MG63 (cell line): ENCODE results near the gene TCF7L1. TPM values are rescaled to one million over a fixed set of nuclear protein-coding genes. Genes with fewer than 3 reads are reported as not detected.

Experiments used
- DNase-seq: peaks from one replicate; pipeline ENCODE4 v3.0.0-alpha.2; 2020
- H3K27me3 ChIP-seq: fragments of 250-450 bp; sonication (Bioruptor Pico); 2 replicates; pipeline ENCODE4 v1.5.1; 2020; ENCODE audit warnings: mild to moderate bottlenecking, moderate library complexity
- H3K36me3 ChIP-seq: fragments of 250-450 bp; sonication (Bioruptor Pico); 2 replicates; pipeline ENCODE4 v1.5.1; 2020; ENCODE audit warnings: mild to moderate bottlenecking, moderate library complexity
- H3K4me3 ChIP-seq: fragments of 250-450 bp; sonication (Bioruptor Pico); 2 replicates; pipeline ENCODE4 v1.5.1; 2020; ENCODE audit warnings: mild to moderate bottlenecking, moderate library complexity
- H3K9me3 ChIP-seq: fragments of 250-450 bp; sonication (Bioruptor Pico); 2 replicates; pipeline ENCODE4 v1.5.1; 2020; ENCODE audit warnings: mild to moderate bottlenecking, moderate library complexity
- total RNA-seq: library from RNA; depleted of rRNA; stranded (reverse); fragments of >200 nt; shearing (Covaris generic); gene quantifications from 2 replicates; pipeline ENCODE4 v1.2.3, GENCODE V29; 2014; ENCODE audit warnings: low replicate concordance

TCF7L1 gene
- total RNA-seq, 1 experiment from 2014 or later, result 0.46 TPM

- peak; percentile 85 for DNase-seq
- no peaks in the 10 kb centered on the region for H3K27me3 ChIP-seq
- H3K36me3 ChIP-seq, result no peaks in the 10 kb centered on the region
- H3K9me3 ChIP-seq, result no peaks in the 10 kb centered on the region
- H3K4me3 ChIP-seq, result no peak overlapping the region
These were observed 115.7 kb downstream of the TCF7L1 start for GRCh38 chr2:85248773-85249509.

- DNase-seq, result no peak
- no peaks in the 10 kb centered on the region for H3K36me3 ChIP-seq
- H3K27me3 ChIP-seq, result no peaks in the 10 kb centered on the region
- H3K4me3 ChIP-seq, result no peak overlapping the region
- H3K9me3 ChIP-seq, result no peaks in the 10 kb centered on the region
These were observed 116.9 kb downstream of the TCF7L1 start for GRCh38 chr2:85250045-85250444.

- H3K9me3 ChIP-seq, result no peaks in the 10 kb centered on the region
- DNase-seq, result no peak
- no peaks in the 10 kb centered on the region for H3K27me3 ChIP-seq
- no peaks in the 10 kb centered on the region for H3K36me3 ChIP-seq
- no peak overlapping the region for H3K4me3 ChIP-seq
These were observed 118.0 kb downstream of the TCF7L1 start for GRCh38 chr2:85251070-85251616.

GRCh38 chr2:85253890-85254289, 120.7 kb downstream of the TCF7L1 start:
- H3K36me3 ChIP-seq, result no peaks in the 10 kb centered on the region
- H3K4me3 ChIP-seq, result no peak overlapping the region
- no peak for DNase-seq
- H3K27me3 ChIP-seq, result no peaks in the 10 kb centered on the region
- no peaks in the 10 kb centered on the region for H3K9me3 ChIP-seq

DNA sequence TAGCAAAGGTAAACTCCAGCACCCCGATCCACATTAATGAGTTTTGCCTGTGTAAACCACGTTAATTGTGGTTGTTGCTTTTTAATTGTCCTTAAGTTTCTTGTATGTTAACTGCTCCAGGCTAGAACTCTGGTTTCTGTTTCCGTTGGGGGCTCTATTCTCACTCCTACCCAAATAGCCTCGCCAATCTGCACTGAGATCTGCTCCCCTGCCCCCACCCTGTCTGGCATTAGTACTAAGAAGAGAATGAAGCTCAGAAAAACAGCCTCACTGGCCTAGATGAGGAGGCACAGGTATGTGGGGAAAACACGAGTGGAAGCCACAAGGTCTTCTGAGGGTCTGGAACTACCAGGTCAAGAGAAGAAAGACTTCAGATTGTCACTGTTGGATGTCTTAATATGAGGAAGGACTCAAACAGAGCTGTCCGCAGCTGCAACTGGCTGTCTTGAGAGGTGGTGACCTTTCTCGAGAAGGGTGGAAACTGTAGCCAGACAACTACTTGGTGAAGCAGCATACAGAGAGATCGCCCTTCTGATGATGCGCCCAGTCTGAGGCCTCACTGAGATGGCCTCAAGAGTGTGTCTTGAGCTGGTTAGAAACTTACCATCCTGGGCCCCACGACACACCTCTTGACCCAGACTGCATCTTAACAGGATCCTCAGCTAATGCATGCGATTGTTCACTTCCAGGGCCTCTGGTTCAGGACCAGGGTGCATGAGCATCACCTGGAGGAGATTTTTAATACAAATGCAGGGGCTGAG, 121.5 kb downstream of the TCF7L1 start:
- no peak overlapping the region for H3K4me3 ChIP-seq

GRCh38 chr2:85255456-85255812, 122.2 kb downstream of the TCF7L1 start:
- H3K9me3 ChIP-seq, result no peaks in the 10 kb centered on the region
- H3K4me3 ChIP-seq, result no peak overlapping the region
- no peaks in the 10 kb centered on the region for H3K27me3 ChIP-seq
- no peaks in the 10 kb centered on the region for H3K36me3 ChIP-seq
- DNase-seq, result no peak

More for the DNA sequence above, 121.5 kb downstream of the TCF7L1 start:
- Histone ChIP-seq H3K27me3 (no peaks in the 10 kb centered on the region), H3K36me3 (no peaks in the 10 kb centered on the region), H3K9me3 (no peaks in the 10 kb centered on the region)
- DNase-seq, result no peak

GRCh38 chr2:85255813-85256594, 122.8 kb downstream of the TCF7L1 start:
- no peaks in the 10 kb centered on the region for H3K9me3 ChIP-seq
- DNase-seq, result no peak
- H3K36me3 ChIP-seq, result no peaks in the 10 kb centered on the region

GRCh38 chr2:85257359-85257969, 124.3 kb downstream of the TCF7L1 start:
- no peak for DNase-seq
- Histone ChIP-seq H3K27me3 (no peaks in the 10 kb centered on the region), H3K4me3 (no peak overlapping the region), H3K36me3 (no peaks in the 10 kb centered on the region), H3K9me3 (no peaks in the 10 kb centered on the region)

More at GRCh38 chr2:85255813-85256594, 122.8 kb downstream of the TCF7L1 start:
- Histone ChIP-seq H3K4me3 (no peak overlapping the region), H3K27me3 (no peaks in the 10 kb centered on the region)

GRCh38 chr2:85257970-85258605, 124.9 kb downstream of the TCF7L1 start:
- Histone ChIP-seq H3K36me3 (no peaks in the 10 kb centered on the region), H3K4me3 (no peak overlapping the region), H3K27me3 (no peaks in the 10 kb centered on the region), H3K9me3 (no peaks in the 10 kb centered on the region)
- DNase-seq, result no peak

- Histone ChIP-seq H3K36me3 (no peaks in the 10 kb centered on the region), H3K9me3 (no peaks in the 10 kb centered on the region), H3K4me3 (no peak overlapping the region), H3K27me3 (no peaks in the 10 kb centered on the region)
- DNase-seq, result no peak
These were observed 126.0 kb downstream of the TCF7L1 start for GRCh38 chr2:85259101-85259590.

GRCh38 chr2:85259879-85260278, 126.7 kb downstream of the TCF7L1 start:
- Histone ChIP-seq H3K4me3 (no peak overlapping the region), H3K9me3 (no peaks in the 10 kb centered on the region), H3K27me3 (no peaks in the 10 kb centered on the region), H3K36me3 (no peaks in the 10 kb centered on the region)
- DNase-seq, result no peak

GRCh38 chr2:85263591-85263990, 130.4 kb downstream of the TCF7L1 start:
- Histone ChIP-seq H3K9me3 (no peaks in the 10 kb centered on the region), H3K36me3 (no peaks in the 10 kb centered on the region), H3K4me3 (no peak overlapping the region), H3K27me3 (no peaks in the 10 kb centered on the region)
- DNase-seq, result no peak

- no peaks in the 10 kb centered on the region for H3K36me3 ChIP-seq
- DNase-seq, result no peak
- no peaks in the 10 kb centered on the region for H3K27me3 ChIP-seq
- no peaks in the 10 kb centered on the region for H3K9me3 ChIP-seq
- no peak overlapping the region for H3K4me3 ChIP-seq
These were observed 131.3 kb downstream of the TCF7L1 start for GRCh38 chr2:85264471-85264870.

DNA sequence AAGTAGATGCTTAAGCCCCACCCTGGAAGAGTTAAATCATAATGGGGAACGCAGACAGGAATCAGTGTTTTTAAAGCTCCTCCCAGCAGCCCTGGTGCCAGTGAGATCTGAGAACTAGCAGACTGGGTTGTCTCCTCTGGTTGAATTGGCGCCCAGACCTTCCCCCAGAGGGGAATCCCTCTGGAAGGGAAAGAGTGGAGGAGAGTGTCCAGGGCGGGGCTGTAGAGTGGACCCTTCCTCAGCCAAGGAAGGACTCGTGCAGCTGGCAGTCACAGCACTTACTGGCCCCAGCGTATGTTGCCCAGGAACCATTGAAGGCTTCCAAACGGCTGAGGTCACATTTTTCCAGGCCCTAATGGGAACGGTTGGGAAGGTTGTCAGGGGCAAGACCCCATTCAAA, 132.1 kb downstream of the TCF7L1 start:
- Histone ChIP-seq H3K4me3 (no peak overlapping the region), H3K9me3 (no peaks in the 10 kb centered on the region), H3K36me3 (no peaks in the 10 kb centered on the region), H3K27me3 (no peaks in the 10 kb centered on the region)
- no peak for DNase-seq

GRCh38 chr2:85266146-85267041, 133.2 kb downstream of the TCF7L1 start:
- Histone ChIP-seq H3K36me3 (no peaks in the 10 kb centered on the region), H3K9me3 (no peaks in the 10 kb centered on the region), H3K4me3 (no peak overlapping the region), H3K27me3 (no peaks in the 10 kb centered on the region)
- peak; percentile 42 for DNase-seq
